ENCODE results near the gene SFT2D2. TPM values are rescaled to one million over a fixed set of nuclear protein-coding genes. Genes with fewer than 3 reads are reported as not detected.

Gene SFT2D2
- total RNA-seq, 4 donors from 2014 or later = 38.4 to 111 (median 59.2) TPM

- Histone ChIP-seq H3K36me3 (no peaks in the 10 kb centered on the region), H3K4me1 (peaks cover 11 to 15% of the 10 kb centered on the region in 2 donors), H3K27me3 (no peaks in the 10 kb centered on the region), H3K27ac (peak overlapping the region; percentile 71 to 85), H3K9me3 (no peaks in the 10 kb centered on the region), H3K4me3 (no peak overlapping the region)
- no peak for DNase-seq
- intact Hi-C loops (cut with DNase I; ENCODE audit: low total_unique reads) = no loop called here
- no peak for TF ChIP-seq POLR2A (IDR thresholded peaks at IDR 0.05)
- no peak for TF ChIP-seq CTCF (IDR thresholded peaks at IDR 0.05)
Measured at GRCh38 chr1:168243198-168243597, 17.4 kb downstream of the SFT2D2 start.

GRCh38 chr1:168243636-168244212 is 17.9 kb downstream of the SFT2D2 start:
- Histone ChIP-seq H3K27ac (peak overlapping the region; percentile 71 to 85), H3K4me1 (peaks cover 15% of the 10 kb centered on the region in 2 donors), H3K36me3 (no peaks in the 10 kb centered on the region)

GRCh38 chr1:168245042-168245441 is 19.2 kb downstream of the SFT2D2 start:
- H3K4me3 ChIP-seq = no peak overlapping the region

More at GRCh38 chr1:168243636-168244212, 17.9 kb downstream of the SFT2D2 start:
- Histone ChIP-seq H3K9me3 (no peaks in the 10 kb centered on the region), H3K27me3 (no peaks in the 10 kb centered on the region), H3K4me3 (no peak overlapping the region)
- intact Hi-C loops (cut with DNase I; ENCODE audit: low total_unique reads) = no loop called here
- no peak for DNase-seq
- TF ChIP-seq POLR2A (IDR thresholded peaks at IDR 0.05) = no peak

GRCh38 chr1:168246506-168246905 is 20.7 kb downstream of the SFT2D2 start:
- Histone ChIP-seq H3K4me3 (no peak overlapping the region), H3K27me3 (no peaks in the 10 kb centered on the region), H3K9me3 (no peaks in the 10 kb centered on the region), H3K4me1 (peaks cover 18 to 20% of the 10 kb centered on the region in 2 donors), H3K36me3 (no peaks in the 10 kb centered on the region), H3K27ac (peak overlapping the region; percentile 62 to 85)
- no peak for DNase-seq
- intact Hi-C loops (cut with DNase I; ENCODE audit: low total_unique reads) = no loop called here
- TF ChIP-seq POLR2A (IDR thresholded peaks at IDR 0.05) (no peak), CTCF (IDR thresholded peaks at IDR 0.05) (no peak)

More at GRCh38 chr1:168245042-168245441, 19.2 kb downstream of the SFT2D2 start:
- H3K27ac ChIP-seq = peak overlapping the region; percentile 71 to 85
- no peak for DNase-seq
- H3K27me3 ChIP-seq = no peaks in the 10 kb centered on the region
- intact Hi-C loops (cut with DNase I; ENCODE audit: low total_unique reads) = no loop called here
- H3K36me3 ChIP-seq = no peaks in the 10 kb centered on the region
- H3K9me3 ChIP-seq = no peaks in the 10 kb centered on the region
- TF ChIP-seq POLR2A (IDR thresholded peaks at IDR 0.05) (no peak), CTCF (IDR thresholded peaks at IDR 0.05) (no peak)
- peaks cover 15 to 18% of the 10 kb centered on the region in 2 donors for H3K4me1 ChIP-seq

GRCh38 chr1:168252204-168252733 is 26.5 kb downstream of the SFT2D2 start:
- H3K4me3 ChIP-seq = no peak overlapping the region
- intact Hi-C loops (cut with DNase I; ENCODE audit: low total_unique reads) = no loop called here
- DNase-seq = no peak

More at GRCh38 chr1:168252204-168252733, 26.5 kb downstream of the SFT2D2 start:
- TF ChIP-seq POLR2A (IDR thresholded peaks at IDR 0.05) (no peak), CTCF (IDR thresholded peaks at IDR 0.05) (no peak)
- H3K9me3 ChIP-seq = peaks cover 0 to 10% of the 10 kb centered on the region in 2 donors
- peak overlapping the region in 1 of 2 donors; percentile 28 for H3K27ac ChIP-seq
- H3K27me3 ChIP-seq = no peaks in the 10 kb centered on the region
- H3K4me1 ChIP-seq = peaks cover 5 to 7% of the 10 kb centered on the region in 2 donors
- no peaks in the 10 kb centered on the region for H3K36me3 ChIP-seq
